GM18870 (cell line): Measurements from ENCODE around the gene WNT8A.

Experiments
- ATAC-seq: cut with Tn5 transposase; IDR thresholded peaks from one replicate; pipeline ENCODE4 v1.9.1; 2021; ENCODE audit warnings: moderate library complexity; ENCODE audit not compliant: unreplicated experiment

Gene WNT8A

DNA sequence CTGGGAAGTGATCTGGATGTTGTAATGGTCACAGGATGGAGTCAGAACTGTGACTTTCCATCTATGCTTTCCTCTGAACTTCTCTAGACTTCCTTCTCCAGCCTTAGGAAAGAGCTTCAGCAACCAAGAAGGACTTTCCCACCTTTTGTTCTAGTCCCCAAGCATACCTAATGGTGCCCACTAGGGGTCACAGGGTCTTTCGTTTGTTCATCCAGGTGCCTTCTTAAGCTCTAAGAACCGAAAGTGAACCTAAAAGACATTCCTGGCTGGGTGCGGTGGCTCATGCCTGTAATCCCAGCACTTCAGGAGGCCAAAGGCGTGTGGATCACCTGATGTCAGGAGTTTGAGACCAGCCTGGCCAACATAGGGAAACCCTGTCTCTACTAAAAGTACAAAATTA lies 1.8 kb upstream of the WNT8A start:
- ATAC-seq, result no peak

DNA sequence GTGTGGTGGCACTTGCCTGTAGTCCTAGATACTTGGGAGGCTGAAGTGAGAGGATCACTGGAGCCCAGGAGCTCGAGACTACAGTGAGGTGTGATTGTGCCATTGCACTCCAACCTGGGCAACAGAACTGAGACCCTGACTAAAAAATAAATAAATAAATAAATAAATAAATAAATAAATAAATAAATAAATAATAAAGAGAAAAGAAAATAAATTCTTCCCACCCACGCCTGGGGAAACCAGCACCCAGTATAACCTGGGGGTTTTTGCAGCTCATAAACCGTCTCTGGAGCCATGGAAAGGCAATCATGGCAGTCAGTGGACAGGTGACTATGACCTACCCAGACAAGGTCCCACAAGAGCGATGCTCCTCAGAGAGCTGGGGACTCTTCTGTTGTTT lies 7.9 kb downstream of the WNT8A start:
- ATAC-seq, result no peak

DNA sequence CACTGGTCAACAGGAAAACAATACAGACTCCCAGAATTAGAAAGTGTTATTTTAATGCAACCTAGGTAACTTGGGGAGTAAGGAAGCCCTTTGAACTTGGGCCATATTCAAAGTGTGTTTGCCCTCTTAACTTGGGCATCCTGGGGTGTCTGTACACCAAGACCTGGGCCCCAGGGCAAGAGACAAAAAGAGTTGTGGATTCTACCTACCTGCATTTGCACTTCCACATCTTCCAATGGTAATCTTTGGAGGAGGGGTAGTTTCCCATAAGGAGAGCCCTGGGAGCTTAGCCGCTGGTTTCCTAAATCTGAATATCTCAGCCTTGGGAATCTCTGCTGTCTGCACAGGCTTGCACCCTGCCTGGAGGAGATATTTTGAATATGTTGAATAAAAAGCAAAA lies 8.5 kb downstream of the WNT8A start:
- no peak for ATAC-seq

GRCh38 chr5:138093036-138093435 lies 9.2 kb downstream of the WNT8A start:
- ATAC-seq, result no peak

- no peak for ATAC-seq
Observed at GRCh38 chr5:138095100-138095907, 11.5 kb downstream of the WNT8A start.

GRCh38 chr5:138096363-138096762 lies 12.5 kb downstream of the WNT8A start:
- ATAC-seq, result no peak

DNA sequence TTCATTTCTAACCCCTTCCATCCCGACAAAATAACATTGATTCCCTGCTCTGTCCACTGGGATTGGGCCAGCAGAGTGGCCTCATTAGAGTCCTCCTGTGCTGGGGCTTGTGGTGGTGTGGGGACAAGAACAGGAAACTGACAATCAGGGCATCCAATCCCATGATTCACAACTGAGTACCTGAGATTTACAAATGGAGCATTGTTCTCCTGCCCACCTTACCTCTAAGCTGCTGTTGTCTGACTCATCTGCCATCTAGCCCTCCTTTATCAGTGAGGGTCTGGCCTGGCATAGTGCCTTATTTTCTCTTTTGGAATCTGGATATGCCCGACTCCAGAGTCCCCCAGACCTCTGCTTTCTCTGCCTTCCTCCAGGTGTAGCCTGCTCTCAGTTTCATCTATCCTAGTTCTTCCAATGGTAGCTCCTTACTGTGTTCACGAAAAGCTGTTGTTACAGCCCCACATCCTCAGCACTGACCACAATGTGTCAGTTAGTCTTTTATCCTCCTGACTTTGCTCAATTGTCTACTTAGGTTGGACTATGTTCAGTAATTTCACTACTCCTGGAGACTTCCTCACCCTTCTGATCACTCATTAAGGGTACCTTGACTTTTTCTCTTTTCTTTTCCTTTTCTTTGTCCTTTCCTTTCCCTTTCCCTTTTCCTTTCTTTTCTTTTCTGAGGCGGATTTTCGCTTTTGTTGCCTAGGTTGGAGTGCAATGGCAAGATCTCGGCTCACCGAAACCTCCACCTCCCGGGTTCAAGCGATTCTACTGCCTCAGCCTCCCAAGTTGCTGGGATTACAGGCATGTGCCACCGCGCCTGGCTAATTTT lies 13.4 kb downstream of the WNT8A start:
- no peak for ATAC-seq

- ATAC-seq, result no peak
Observed at GRCh38 chr5:138102454-138103318, 18.9 kb downstream of the WNT8A start.

DNA sequence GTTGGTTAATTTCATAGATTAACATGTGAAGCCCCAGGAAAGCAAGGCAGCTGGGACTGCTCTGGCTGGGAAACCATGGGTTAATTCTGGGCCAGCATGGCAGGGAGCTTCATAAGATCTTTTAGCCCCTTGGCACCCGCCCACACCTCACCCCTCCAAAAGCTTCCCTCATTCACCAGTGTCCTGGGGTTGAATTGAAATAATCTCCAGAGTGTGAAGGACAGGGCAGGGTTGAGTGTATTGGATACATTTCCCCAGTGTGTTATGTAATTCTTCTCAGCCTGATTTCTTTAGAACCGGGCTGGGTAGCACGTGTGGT lies 19.4 kb downstream of the WNT8A start:
- ATAC-seq, result no peak

DNA sequence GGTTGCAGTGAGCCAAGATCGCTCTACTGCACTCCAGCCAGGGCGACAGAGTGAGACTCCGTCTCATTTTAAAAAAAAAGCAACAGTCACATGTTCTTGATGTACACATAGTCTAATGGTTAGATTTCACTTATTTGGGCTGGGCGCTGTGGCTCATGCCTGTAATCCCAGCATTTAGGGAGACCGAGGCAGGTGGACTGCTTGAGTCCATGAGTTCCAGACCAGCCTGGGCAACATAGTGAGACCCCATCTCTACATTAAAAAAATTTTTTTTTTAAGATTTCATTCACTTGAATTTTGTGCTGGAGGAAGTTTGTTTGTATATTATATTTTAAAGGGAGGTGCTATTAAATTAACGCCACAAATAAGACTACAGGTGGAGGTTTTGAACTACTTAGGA lies 21.9 kb downstream of the WNT8A start:
- ATAC-seq, result no peak

GRCh38 chr5:138107213-138107612 lies 23.4 kb downstream of the WNT8A start:
- no peak for ATAC-seq

DNA sequence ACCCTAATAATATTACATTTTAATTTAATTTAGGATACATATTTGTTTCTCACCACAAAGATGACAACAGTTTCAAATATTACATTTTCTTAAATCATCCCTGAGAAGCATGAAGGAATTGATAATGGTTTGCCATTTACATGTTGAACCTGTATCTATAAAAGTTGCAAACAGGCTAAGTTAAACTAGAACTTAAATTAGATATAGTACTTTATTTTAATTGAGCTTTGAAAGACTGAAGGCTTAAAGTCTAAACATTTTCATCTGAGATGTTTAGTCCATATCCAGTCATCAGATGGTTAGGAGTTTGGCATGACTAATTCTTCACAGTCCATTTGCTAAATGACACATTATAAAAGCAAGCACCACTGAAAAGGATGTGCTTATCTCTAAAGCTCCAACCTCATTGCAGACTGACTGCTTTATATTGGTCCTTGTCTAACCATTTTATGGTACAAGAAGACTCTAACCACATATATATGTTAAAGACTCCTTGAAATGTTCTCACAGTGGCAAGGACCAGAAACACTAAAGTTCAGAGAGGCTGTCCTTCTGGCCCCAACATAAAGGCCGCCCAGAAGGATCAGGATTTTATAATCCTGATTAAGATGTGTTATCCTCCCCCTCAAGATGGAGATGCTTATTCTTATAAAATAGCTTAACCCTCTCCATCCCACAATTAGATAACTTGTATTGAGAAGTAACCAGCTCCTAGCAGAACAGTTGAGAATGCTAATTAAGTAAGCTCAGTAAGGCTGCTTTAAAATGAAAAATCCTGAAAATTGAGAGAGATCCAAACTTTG lies 25.8 kb downstream of the WNT8A start:
- no peak for ATAC-seq

- no peak for ATAC-seq
Observed at GRCh38 chr5:138110266-138110963, 26.6 kb downstream of the WNT8A start.

DNA sequence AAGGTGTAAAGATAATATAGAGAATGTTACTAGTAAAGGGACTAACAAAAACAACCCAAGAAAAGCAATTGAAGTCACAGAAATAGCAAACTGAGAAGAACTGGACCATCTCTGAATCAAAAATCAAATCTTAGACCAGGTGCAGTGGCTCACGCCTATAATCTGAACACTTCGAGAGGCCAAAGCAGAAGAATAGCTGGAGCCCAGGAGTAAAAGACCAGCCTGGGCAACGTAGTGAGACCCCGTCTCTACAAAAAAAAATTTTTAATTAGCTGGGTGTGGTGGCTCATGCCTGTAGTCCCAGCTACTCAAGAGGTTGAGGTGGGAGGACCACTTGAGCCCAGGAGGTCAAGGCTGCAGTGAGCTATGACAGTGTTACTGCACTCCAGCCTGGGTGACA lies 27.3 kb downstream of the WNT8A start:
- no peak for ATAC-seq

DNA sequence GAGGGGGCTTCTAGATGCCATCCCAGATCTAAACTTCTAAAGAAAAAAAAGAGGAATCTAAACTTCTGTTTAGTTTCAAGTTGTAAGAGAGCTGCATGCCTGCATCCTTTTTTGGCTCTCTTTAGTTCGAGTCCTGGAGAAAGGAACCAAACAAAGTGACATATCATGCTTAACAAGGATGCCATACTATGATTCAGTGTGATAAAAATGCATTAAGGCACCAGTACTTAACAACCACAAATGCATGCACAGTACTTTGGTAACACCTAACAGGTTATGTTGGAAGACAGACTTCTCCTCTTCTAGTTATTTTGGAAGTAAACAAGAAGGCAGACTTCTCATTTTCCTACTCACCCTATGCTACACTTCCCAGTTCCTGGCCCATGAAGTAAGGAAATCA lies 28.1 kb downstream of the WNT8A start:
- no peak for ATAC-seq

GRCh38 chr5:138115254-138115653 lies 31.4 kb downstream of the WNT8A start:
- ATAC-seq, result no peak

- no peak for ATAC-seq
Observed at GRCh38 chr5:138128334-138128733, 44.5 kb downstream of the WNT8A start.

DNA sequence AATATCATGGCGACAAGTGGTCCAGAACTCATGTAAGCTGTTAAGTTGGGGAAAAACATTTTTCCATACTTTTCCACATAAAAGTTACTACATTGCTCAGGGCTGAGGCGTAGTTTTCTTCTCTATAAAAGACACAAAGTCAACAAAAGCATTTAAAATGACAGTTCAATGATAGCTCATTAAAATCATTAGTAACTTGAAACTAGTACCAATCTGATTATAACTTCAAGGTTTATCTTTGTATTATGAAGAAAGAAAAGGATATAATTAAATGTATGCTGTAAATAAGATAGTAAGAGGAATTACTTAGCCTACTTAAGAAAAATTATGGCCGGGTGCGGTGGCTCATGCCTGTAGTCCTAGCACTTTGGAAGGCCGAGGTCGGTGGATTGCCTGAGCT lies 45.5 kb downstream of the WNT8A start:
- no peak for ATAC-seq

DNA sequence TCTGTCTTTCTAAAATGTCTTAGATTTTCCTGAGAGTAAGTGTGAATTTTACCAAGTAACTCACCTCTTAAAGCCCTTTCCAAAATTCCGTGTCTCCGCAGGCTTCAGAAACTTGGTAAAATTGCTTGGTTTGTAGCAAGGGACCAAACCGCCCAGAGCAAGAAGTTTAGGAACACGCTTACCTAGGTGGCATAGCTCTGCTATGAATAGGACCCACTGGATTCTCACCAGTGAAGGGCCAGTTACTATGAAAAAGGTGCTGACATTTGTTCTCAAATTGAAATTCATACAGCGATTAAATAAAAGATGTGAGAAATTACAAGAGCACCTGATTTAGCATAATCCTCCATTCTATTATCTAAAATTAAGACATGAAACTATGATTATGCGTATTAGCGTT lies 48.7 kb downstream of the WNT8A start:
- no peak for ATAC-seq
